ENCODE measurements around the gene ABCB11.

DNA sequence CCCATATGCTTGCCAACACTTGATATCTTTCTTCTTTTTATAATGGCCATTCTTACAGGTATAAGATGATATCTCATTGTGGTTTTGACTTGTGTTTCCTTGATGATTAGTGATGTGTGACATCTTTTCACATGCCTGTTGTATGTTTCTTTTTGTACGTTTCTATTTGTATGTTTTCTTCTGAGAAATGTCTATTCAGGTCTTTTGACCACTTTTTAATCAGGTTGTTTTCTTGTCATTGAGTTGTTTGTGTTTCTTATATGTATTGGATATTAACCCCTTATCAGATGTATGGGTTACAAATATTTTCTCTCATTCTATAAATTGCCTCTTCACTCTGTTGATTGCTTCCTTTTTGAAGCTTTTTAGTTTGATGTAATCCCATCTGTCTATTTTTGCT is 42.4 kb downstream of the ABCB11 start:
- TF ChIP-seq, protein P1, sequence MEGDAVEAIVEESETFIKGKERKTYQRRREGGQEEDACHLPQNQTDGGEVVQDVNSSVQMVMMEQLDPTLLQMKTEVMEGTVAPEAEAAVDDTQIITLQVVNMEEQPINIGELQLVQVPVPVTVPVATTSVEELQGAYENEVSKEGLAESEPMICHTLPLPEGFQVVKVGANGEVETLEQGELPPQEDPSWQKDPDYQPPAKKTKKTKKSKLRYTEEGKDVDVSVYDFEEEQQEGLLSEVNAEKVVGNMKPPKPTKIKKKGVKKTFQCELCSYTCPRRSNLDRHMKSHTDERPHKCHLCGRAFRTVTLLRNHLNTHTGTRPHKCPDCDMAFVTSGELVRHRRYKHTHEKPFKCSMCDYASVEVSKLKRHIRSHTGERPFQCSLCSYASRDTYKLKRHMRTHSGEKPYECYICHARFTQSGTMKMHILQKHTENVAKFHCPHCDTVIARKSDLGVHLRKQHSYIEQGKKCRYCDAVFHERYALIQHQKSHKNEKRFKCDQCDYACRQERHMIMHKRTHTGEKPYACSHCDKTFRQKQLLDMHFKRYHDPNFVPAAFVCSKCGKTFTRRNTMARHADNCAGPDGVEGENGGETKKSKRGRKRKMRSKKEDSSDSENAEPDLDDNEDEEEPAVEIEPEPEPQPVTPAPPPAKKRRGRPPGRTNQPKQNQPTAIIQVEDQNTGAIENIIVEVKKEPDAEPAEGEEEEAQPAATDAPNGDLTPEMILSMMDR (IDR thresholded peaks at IDR 0.05) = no peak
- no peak for TF ChIP-seq POLR2A (IDR thresholded peaks at IDR 0.05)
